Endothelial cell of umbilical vein (primary cell): ENCODE measurements around the gene UBE2S. TPM values are rescaled to one million over a fixed set of nuclear protein-coding genes. Genes with fewer than 3 reads are reported as not detected.

Source experiments
- BruUV-seq: library from RNA; stranded (reverse); fragments of 400-500 nt; replicated peaks from 2 replicates; lab custom pipeline; 2021; lab: Mats Ljungman, UMichigan
- CTCF ChIA-PET: fragments of 300-600, 350-600 bp; sonication (Branson Sonifier 250); formaldehyde crosslinking; loops from one replicate; lab custom pipeline; 2021; ENCODE audit warnings: antibody characterized with exemption, inconsistent platforms; lab: Charles Lee
- POLR2A ChIA-PET: fragments of 300-600, 350-600 bp; sonication (Branson Sonifier 250); formaldehyde crosslinking; loops from one replicate; lab custom pipeline; 2021; ENCODE audit warnings: antibody characterized with exemption, inconsistent platforms; lab: Charles Lee
- DNase-seq: peaks from one replicate; pipeline ENCODE4 v3.0.0-alpha.2; 2011; ENCODE audit warnings: low read depth, low spot score
- FAIRE-seq: peaks from 2 replicates; lab custom pipeline; 2011; peaks lifted over from hg19 to GRCh38; lab: Jason Lieb, UNC
- H2AFZ ChIP-seq: 2 replicates; pipeline ENCODE4 v1.6.0; 2012; ENCODE audit warnings: low read depth, low read length, control low read depth, inconsistent platforms
- H3K27ac ChIP-seq: 2 replicates; pipeline ENCODE4 v1.5.1; 2011; ENCODE audit warnings: low read depth, mild to moderate bottlenecking, control low read depth, low read length, moderate library complexity; ENCODE audit not compliant: insufficient read depth
- H3K27me3 ChIP-seq, 2 experiments: 2 replicates each; pipeline versions ENCODE4 v1.6.0 to v1.6.1; 2011; ENCODE audit warnings: low read length in 2 of 2, mixed read lengths in 1 of 2; ENCODE audit not compliant: control insufficient read depth in 2 of 2, insufficient read depth in 2 of 2
- H3K36me3 ChIP-seq, 2 experiments: 2 replicates in 1 of 2; 3 replicates in 1 of 2; pipeline ENCODE4 v1.5.1; 2011; ENCODE audit warnings: low read length in 2 of 2, mild to moderate bottlenecking in 1 of 2, moderate library complexity in 1 of 2; ENCODE audit not compliant: control insufficient read depth in 2 of 2, insufficient read depth in 2 of 2; ENCODE audit errors: extremely low read depth in 1 of 2
- H3K4me1 ChIP-seq: 3 replicates; pipeline ENCODE4 v1.5.1; 2011; ENCODE audit warnings: mild to moderate bottlenecking, low read length; ENCODE audit not compliant: control insufficient read depth, insufficient read depth; ENCODE audit errors: extremely low read depth
- H3K4me2 ChIP-seq: 2 replicates; pipeline ENCODE4 v1.6.1; 2011; ENCODE audit warnings: low read length, control low read depth, mixed read lengths; ENCODE audit not compliant: insufficient read depth
- H3K4me3 ChIP-seq, 3 experiments: fragments of 200-600 bp in 1 of 3; sonication (generic), shearing (Covaris generic) in 1 of 3; replicated peaks in 1 of 3; 2 replicates each; pipeline ENCODE4 v1.5.1; 2011 to 2016; ENCODE audit warnings: control low read depth in 3 of 3, low read length in 3 of 3, mild to moderate bottlenecking in 2 of 3, inconsistent platforms in 1 of 3, low read depth in 1 of 3, moderate library complexity in 1 of 3; ENCODE audit not compliant: insufficient read depth in 1 of 3
- H3K79me2 ChIP-seq: 2 replicates; pipeline ENCODE4 v1.6.0; 2012; ENCODE audit warnings: low read length, inconsistent platforms; ENCODE audit not compliant: control insufficient read depth, insufficient read depth
- H3K9ac ChIP-seq: replicated peaks from 2 replicates; pipeline ENCODE3; 2011; ENCODE audit warnings: low read length, control low read depth; ENCODE audit not compliant: insufficient read depth; ENCODE audit errors: extremely low read depth
- H3K9me1 ChIP-seq: replicated peaks from 3 replicates; pipeline ENCODE4 v1.6.0; 2011; ENCODE audit warnings: mild to moderate bottlenecking, low read length; ENCODE audit not compliant: control insufficient read depth, insufficient read depth; ENCODE audit errors: extremely low read depth
- H3K9me3 ChIP-seq: replicated peaks from 2 replicates; pipeline ENCODE4 v1.5.1; 2012; ENCODE audit warnings: low read length, inconsistent platforms; ENCODE audit not compliant: control insufficient read depth, insufficient read depth
- H4K20me1 ChIP-seq: replicated peaks from 2 replicates; pipeline ENCODE3; 2011; ENCODE audit warnings: mild to moderate bottlenecking, low read length; ENCODE audit not compliant: control insufficient read depth, insufficient read depth; ENCODE audit errors: extremely low read depth
- EZH2 ChIP-seq: IDR thresholded peaks from 2 replicates; pipeline ENCODE4 v1.6.1; 2012; ENCODE audit warnings: borderline replicate concordance, low read depth, mild to moderate bottlenecking, moderate library complexity, low read length, inconsistent platforms; ENCODE audit not compliant: severe bottlenecking
- FOS ChIP-seq: IDR thresholded peaks from 2 replicates; pipeline ENCODE4 v1.6.1; 2011; ENCODE audit warnings: mild to moderate bottlenecking, low read length, moderate library complexity, borderline replicate concordance; ENCODE audit not compliant: insufficient read depth
- JUN ChIP-seq: IDR thresholded peaks from 2 replicates; pipeline ENCODE4 v1.6.1; 2011; ENCODE audit warnings: borderline replicate concordance, low read depth; ENCODE audit not compliant: insufficient read length, insufficient read depth
- MAX ChIP-seq: IDR thresholded peaks from 2 replicates; pipeline ENCODE4 v1.6.1; 2011; ENCODE audit not compliant: insufficient read depth, insufficient read length
- MYC ChIP-seq: IDR thresholded peaks from one replicate; pipeline ENCODE4 v1.6.1; 2011; ENCODE audit warnings: mild to moderate bottlenecking, low read depth, low read length
- POLR2A ChIP-seq: IDR thresholded peaks from 2 replicates; pipeline ENCODE4 v1.6.1; 2012; ENCODE audit warnings: low read depth, mild to moderate bottlenecking, control low read depth, low read length
- POLR2AphosphoS5 ChIP-seq: IDR thresholded peaks from 2 replicates; pipeline ENCODE4 v1.6.1; 2012; ENCODE audit warnings: low read depth, mild to moderate bottlenecking, control low read depth, low read length, moderate library complexity; ENCODE audit not compliant: insufficient read depth
- dilution Hi-C: fragments of 300-500 bp; cut with MboI; formaldehyde crosslinking; loops from one replicate; pipeline ENCODE4 v1.15.0; 2019; ENCODE audit warnings: low sequenced_read_pairs; ENCODE audit not compliant: extremely low pct_ligation_motif_present
- intact Hi-C: fragments of 100-400 bp; cut with micrococcal nuclease; formaldehyde crosslinking; loops from one replicate; pipeline ENCODE4 v1.10.0; 2022
- polyA plus RNA-seq, 4 experiments: library from polyadenylated mRNA; depleted of rRNA in 3 of 4; stranded (reverse) in 3 of 4; unstranded in 1 of 4; fragments of >200 nt; gene quantifications; 2 replicates each; pipeline versions ENCODE4 v1.2.1 to v1.2.3, GENCODE V29; 2011 to 2012; ENCODE audit warnings: missing spikeins in 1 of 4
- total RNA-seq: library from RNA; stranded (reverse); gene quantifications from 2 replicates; pipeline ENCODE4 v1.2.3, GENCODE V29; 2021
- TF ChIP-seq, protein P1 (sequence below), 2 donors: IDR thresholded peaks; 1 replicate in 1 of 2; 2 replicates in 1 of 2; pipeline ENCODE4 v1.5.1; 2011; ENCODE audit warnings: low read length in 2 of 2, mild to moderate bottlenecking in 2 of 2, moderate library complexity in 2 of 2, control low read depth in 1 of 2, inconsistent platforms in 1 of 2, low read depth in 1 of 2; ENCODE audit not compliant: insufficient read depth in 1 of 2; ENCODE audit errors: extremely low read depth in 1 of 2

UBE2S gene
- total and polyA plus RNA-seq, 2 donors (not counting 3 experiments of a cell fraction or from before 2014, with no cell fraction given), result 183 to 257 TPM

DNA sequence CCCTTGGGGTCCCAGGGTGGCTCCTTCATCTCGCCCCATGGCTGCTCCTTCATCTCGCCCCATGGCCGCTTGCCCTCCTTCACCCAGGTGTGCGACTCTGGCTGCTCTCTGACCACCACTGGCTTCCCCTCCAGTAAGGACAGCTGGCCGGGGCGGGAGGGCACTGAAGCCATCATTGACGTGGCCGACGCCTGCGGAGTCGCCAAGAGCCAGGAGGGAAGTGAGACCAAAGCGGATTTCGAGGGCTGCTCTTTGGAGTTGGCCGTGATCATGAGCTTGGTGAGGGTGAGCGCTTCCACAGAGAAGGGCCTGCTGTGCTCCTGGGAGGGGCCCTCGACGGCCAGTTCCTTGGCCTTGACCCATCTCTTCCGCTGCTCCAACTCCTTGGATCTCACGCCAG, 49.1 kb downstream of the UBE2S start:
- Histone ChIP-seq H3K27me3 (peaks cover 12 to 15% of the 10 kb centered on the region in 2 experiments), H3K9me1 (no peaks in the 10 kb centered on the region), H3K4me1 (peaks cover 3% of the 10 kb centered on the region), H3K9me3 (no peaks in the 10 kb centered on the region), H4K20me1 (no peaks in the 10 kb centered on the region), H3K27ac (no peak overlapping the region), H3K4me3 (no peak overlapping the region), H3K9ac (no peak overlapping the region), H2AFZ (no peak overlapping the region), H3K79me2 (no peaks in the 10 kb centered on the region), H3K4me2 (no peak overlapping the region), H3K36me3 (no peaks in the 10 kb centered on the region)
- FAIRE-seq (no peak), DNase-seq (no peak)
- BruUV-seq, result no TSS peak
- intact Hi-C loops (no loop called here), dilution Hi-C loops (no loop called here)
- TF ChIP-seq, protein P1, sequence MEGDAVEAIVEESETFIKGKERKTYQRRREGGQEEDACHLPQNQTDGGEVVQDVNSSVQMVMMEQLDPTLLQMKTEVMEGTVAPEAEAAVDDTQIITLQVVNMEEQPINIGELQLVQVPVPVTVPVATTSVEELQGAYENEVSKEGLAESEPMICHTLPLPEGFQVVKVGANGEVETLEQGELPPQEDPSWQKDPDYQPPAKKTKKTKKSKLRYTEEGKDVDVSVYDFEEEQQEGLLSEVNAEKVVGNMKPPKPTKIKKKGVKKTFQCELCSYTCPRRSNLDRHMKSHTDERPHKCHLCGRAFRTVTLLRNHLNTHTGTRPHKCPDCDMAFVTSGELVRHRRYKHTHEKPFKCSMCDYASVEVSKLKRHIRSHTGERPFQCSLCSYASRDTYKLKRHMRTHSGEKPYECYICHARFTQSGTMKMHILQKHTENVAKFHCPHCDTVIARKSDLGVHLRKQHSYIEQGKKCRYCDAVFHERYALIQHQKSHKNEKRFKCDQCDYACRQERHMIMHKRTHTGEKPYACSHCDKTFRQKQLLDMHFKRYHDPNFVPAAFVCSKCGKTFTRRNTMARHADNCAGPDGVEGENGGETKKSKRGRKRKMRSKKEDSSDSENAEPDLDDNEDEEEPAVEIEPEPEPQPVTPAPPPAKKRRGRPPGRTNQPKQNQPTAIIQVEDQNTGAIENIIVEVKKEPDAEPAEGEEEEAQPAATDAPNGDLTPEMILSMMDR (IDR thresholded peaks at IDR 0.05; ENCODE audit: extremely low read depth in 1 of 2, insufficient read depth in 1 of 2, low read depth in 1 of 2, low read length in 2 of 2), result no peak
- no peak for TF ChIP-seq MAX
- TF ChIP-seq POLR2AphosphoS5, result no peak
- no peak for TF ChIP-seq JUN
- TF ChIP-seq POLR2A, result no peak
- TF ChIP-seq EZH2, result no peak
- TF ChIP-seq MYC, result no peak
- no peak for TF ChIP-seq FOS
- ChIA-PET POLR2A (interaction anchor here (1.0 kb wide), 1 partner anchor 19 kb away, joined by 3 read pairs; the partner anchor contains the start of gene KMT5C), CTCF (interaction anchor here (1.1 kb wide), 1 partner anchor 19 kb away, joined by 3 read pairs; the partner anchor contains the start of gene KMT5C)
